Measurements from ENCODE around the gene CDC42EP5. TPM values are rescaled to one million over a fixed set of nuclear protein-coding genes. Genes with fewer than 3 reads are reported as not detected.

Gene CDC42EP5
- total and polyA plus RNA-seq, 4 donors: 0.28 to 2.2 (median 0.84) TPM; not detected in 1

GRCh38 chr19:54478677-54479266 lies 5.7 kb upstream of the CDC42EP5 start:
- Histone ChIP-seq H3K4me3 (ENCODE audit: low read depth in 1 of 3, low read length in 3 of 3) (no peak overlapping the region), H3K9ac (ENCODE audit: low read depth in 1 of 2, low read length in 2 of 2) (no peak overlapping the region), H3K4me1 (ENCODE audit: control insufficient read depth in 4 of 4, insufficient read depth in 4 of 4, low read length in 3 of 4) (no peaks in the 10 kb centered on the region), H3K27me3 (ENCODE audit: control insufficient read depth in 4 of 4, insufficient read depth in 4 of 4, low read length in 3 of 4) (no peaks in the 10 kb centered on the region), H3K27ac (ENCODE audit: low read depth in 1 of 2, low read length in 2 of 2) (no peak overlapping the region), H3K9me3 (ENCODE audit: control insufficient read depth in 4 of 4, low read length in 3 of 4) (no peaks in the 10 kb centered on the region), H3K36me3 (ENCODE audit: control insufficient read depth in 4 of 4, insufficient read depth in 3 of 4, low read depth in 1 of 4, low read length in 3 of 4) (no peaks in the 10 kb centered on the region)
- TF ChIP-seq GABPA (IDR thresholded peaks at IDR 0.05 in 1 of 2, conservative IDR thresholded peaks at IDR 0.05 in 1 of 2) (no peak), RAD21 (IDR thresholded peaks at IDR 0.05) (peak; percentile 40 to 78), CTCF (IDR thresholded peaks at IDR 0.05; ENCODE audit: low read depth, low read length, missing input control) (peak; percentile 38)
- DNase-seq (ENCODE audit: low spot score): no peak
- WGBS: 19% methylated on average over 10 of the region's 10 CpGs

- no peaks in the 10 kb centered on the region for H3K4me1 ChIP-seq (ENCODE audit: control insufficient read depth in 4 of 4, insufficient read depth in 4 of 4, low read length in 3 of 4)
- TF ChIP-seq JUND (IDR thresholded peaks at IDR 0.05) (no peak), NR2F2 (IDR thresholded peaks at IDR 0.05) (no peak), EGR1 (IDR thresholded peaks at IDR 0.05; ENCODE audit: low read depth in 2 of 2) (no peak), TAF1 (conservative IDR thresholded peaks at IDR 0.05) (no peak), YY1 (IDR thresholded peaks at IDR 0.05) (no peak), ATF3 (IDR thresholded peaks at IDR 0.05) (no peak)
- DNase-seq (ENCODE audit: low spot score): no peak
Measured at GRCh38 chr19:54477650-54478049, 4.6 kb upstream of the CDC42EP5 start.

GRCh38 chr19:54475706-54476105 lies 2.6 kb upstream of the CDC42EP5 start:
- Histone ChIP-seq H3K9ac (ENCODE audit: low read depth in 1 of 2, low read length in 2 of 2) (no peak overlapping the region), H3K4me3 (ENCODE audit: low read depth in 1 of 3, low read length in 3 of 3) (no peak overlapping the region), H3K27ac (ENCODE audit: low read depth in 1 of 2, low read length in 2 of 2) (no peak overlapping the region), H3K27me3 (ENCODE audit: control insufficient read depth in 4 of 4, insufficient read depth in 4 of 4, low read length in 3 of 4) (peaks cover 0 to 5% (median 0%) of the 10 kb centered on the region in 4 donors), H3K9me3 (ENCODE audit: control insufficient read depth in 4 of 4, low read length in 3 of 4) (no peaks in the 10 kb centered on the region), H3K4me1 (ENCODE audit: control insufficient read depth in 4 of 4, insufficient read depth in 4 of 4, low read length in 3 of 4) (peaks cover 0 to 4% (median 1%) of the 10 kb centered on the region in 4 donors), H3K36me3 (ENCODE audit: control insufficient read depth in 4 of 4, insufficient read depth in 3 of 4, low read depth in 1 of 4, low read length in 3 of 4) (no peaks in the 10 kb centered on the region)
- 77% methylated on average over 11 of the region's 11 CpGs for WGBS
- TF ChIP-seq CTCF (IDR thresholded peaks at IDR 0.05; ENCODE audit: low read depth, low read length, missing input control): no peak
- TF ChIP-seq GABPA (IDR thresholded peaks at IDR 0.05 in 1 of 2, conservative IDR thresholded peaks at IDR 0.05 in 1 of 2): no peak
- TF ChIP-seq REST (IDR thresholded peaks at IDR 0.05): no peak
- no peak for TF ChIP-seq MAX (IDR thresholded peaks at IDR 0.05)
- no peak for DNase-seq (ENCODE audit: low spot score)

More at GRCh38 chr19:54477650-54478049, 4.6 kb upstream of the CDC42EP5 start:
- Histone ChIP-seq H3K9me3 (ENCODE audit: control insufficient read depth in 4 of 4, low read length in 3 of 4) (no peaks in the 10 kb centered on the region), H3K9ac (ENCODE audit: low read depth in 1 of 2, low read length in 2 of 2) (no peak overlapping the region), H3K4me3 (ENCODE audit: low read depth in 1 of 3, low read length in 3 of 3) (no peak overlapping the region), H3K27ac (ENCODE audit: low read depth in 1 of 2, low read length in 2 of 2) (no peak overlapping the region), H3K27me3 (ENCODE audit: control insufficient read depth in 4 of 4, insufficient read depth in 4 of 4, low read length in 3 of 4) (no peaks in the 10 kb centered on the region), H3K36me3 (ENCODE audit: control insufficient read depth in 4 of 4, insufficient read depth in 3 of 4, low read depth in 1 of 4, low read length in 3 of 4) (no peaks in the 10 kb centered on the region)
- WGBS: 57% methylated on average over 3 of the region's 3 CpGs
